RWPE2 (cell line): ENCODE data around the gene PDYN.

Source experiments
- ATAC-seq: fragments of 200-7000 bp; cut with Tn5 transposase; 3 replicates; pipeline ENCODE4 v1.9.1; 2021; ENCODE audit warnings: low read depth
- DNase-seq: peaks from one replicate; pipeline ENCODE4 v3.0.0-alpha.2; 2020; ENCODE audit warnings: low spot score
- H3K27ac ChIP-seq: fragments of 450-650 bp; 2 replicates; pipeline ENCODE4 v1.5.1; 2017; ENCODE audit warnings: mild to moderate bottlenecking; ENCODE audit not compliant: poor library complexity, severe bottlenecking
- H3K27me3 ChIP-seq: fragments of 250-450 bp; sonication (Bioruptor Pico); 2 replicates; pipeline ENCODE4 v1.5.1; 2021; ENCODE audit warnings: mild to moderate bottlenecking, moderate library complexity; ENCODE audit not compliant: insufficient read depth, poor library complexity, severe bottlenecking
- H3K36me3 ChIP-seq: fragments of 250-450 bp; sonication (Bioruptor Pico); 2 replicates; pipeline ENCODE4 v1.5.1; 2020; ENCODE audit warnings: low read depth, mild to moderate bottlenecking, moderate library complexity
- H3K4me1 ChIP-seq: fragments of 250-450 bp; sonication (Bioruptor Pico); 2 replicates; pipeline ENCODE4 v1.5.1; 2021; ENCODE audit warnings: mild to moderate bottlenecking, moderate library complexity; ENCODE audit not compliant: insufficient read depth, poor library complexity, severe bottlenecking
- H3K4me3 ChIP-seq: fragments of 250-450 bp; sonication (Bioruptor Pico); 2 replicates; pipeline ENCODE4 v1.5.1; 2021; ENCODE audit warnings: mild to moderate bottlenecking, moderate library complexity; ENCODE audit not compliant: severe bottlenecking
- H3K9me3 ChIP-seq: fragments of 250-450 bp; sonication (Bioruptor Pico); 2 replicates; pipeline ENCODE4 v1.5.1; 2021; ENCODE audit warnings: mild to moderate bottlenecking, moderate library complexity; ENCODE audit not compliant: severe bottlenecking
- CTCF ChIP-seq: fragments of 450-650 bp; IDR thresholded peaks from one replicate; pipeline ENCODE4 v1.5.1; 2017; ENCODE audit warnings: mild to moderate bottlenecking, moderate library complexity; ENCODE audit not compliant: poor library complexity, severe bottlenecking

Gene PDYN

GRCh38 chr20:2032168-2032567, 38.3 kb upstream of the PDYN start:
- Histone ChIP-seq H3K9me3 (no peaks in the 10 kb centered on the region), H3K27ac (no peak overlapping the region), H3K36me3 (no peaks in the 10 kb centered on the region), H3K4me1 (no peaks in the 10 kb centered on the region), H3K27me3 (peaks cover 15% of the 10 kb centered on the region), H3K4me3 (no peak overlapping the region)
- 0 out of 3 replicates have a peak, but pooled peaks have one; percentile 23 for ATAC-seq
- no peak for DNase-seq
- TF ChIP-seq CTCF: no peak

GRCh38 chr20:2026514-2026913, 32.7 kb upstream of the PDYN start:
- Histone ChIP-seq H3K9me3 (peaks cover 4% of the 10 kb centered on the region), H3K27me3 (peaks cover 7% of the 10 kb centered on the region), H3K4me1 (no peaks in the 10 kb centered on the region), H3K36me3 (no peaks in the 10 kb centered on the region), H3K27ac (no peak overlapping the region), H3K4me3 (no peak overlapping the region)
- DNase-seq: no peak
- ATAC-seq: no peak
- TF ChIP-seq CTCF: no peak

- H3K36me3 ChIP-seq: no peaks in the 10 kb centered on the region
- no peak for DNase-seq
- H3K27ac ChIP-seq: no peak overlapping the region
- H3K27me3 ChIP-seq: peaks cover 7% of the 10 kb centered on the region
- H3K4me3 ChIP-seq: no peak overlapping the region
- ATAC-seq: no peak
- no peak for TF ChIP-seq CTCF
- peaks cover 4% of the 10 kb centered on the region for H3K9me3 ChIP-seq
- H3K4me1 ChIP-seq: no peaks in the 10 kb centered on the region
Observed at GRCh38 chr20:2026004-2026403, 32.1 kb upstream of the PDYN start.

GRCh38 chr20:2023151-2023550, 29.3 kb upstream of the PDYN start:
- no peak for ATAC-seq
- Histone ChIP-seq H3K27me3 (peaks cover 12% of the 10 kb centered on the region), H3K4me3 (no peak overlapping the region), H3K36me3 (no peaks in the 10 kb centered on the region), H3K9me3 (peaks cover 4% of the 10 kb centered on the region), H3K27ac (no peak overlapping the region), H3K4me1 (no peaks in the 10 kb centered on the region)
- DNase-seq: no peak
- no peak for TF ChIP-seq CTCF

- no peak overlapping the region for H3K27ac ChIP-seq
- H3K27me3 ChIP-seq: peaks cover 19% of the 10 kb centered on the region
- no peak for TF ChIP-seq CTCF
- no peaks in the 10 kb centered on the region for H3K4me1 ChIP-seq
- H3K4me3 ChIP-seq: no peak overlapping the region
- ATAC-seq (peak; percentile 90), DNase-seq (no peak)
- no peaks in the 10 kb centered on the region for H3K36me3 ChIP-seq
- peaks cover 4% of the 10 kb centered on the region for H3K9me3 ChIP-seq
Observed at GRCh38 chr20:2022163-2022562, 28.3 kb upstream of the PDYN start.
